ENCODE measurements around the gene GRM1.

Gene GRM1

GRCh38 chr6:146184701-146185100, 155.8 kb downstream of the GRM1 start:
- H3K4me3 ChIP-seq (ENCODE audit: low read depth, low read length), result no peak overlapping the region
- TF ChIP-seq CTCF (IDR thresholded peaks at IDR 0.05; ENCODE audit: borderline replicate concordance, insufficient read depth, low read depth, low read length), result no peak

GRCh38 chr6:146189131-146189530, 160.3 kb downstream of the GRM1 start:
- H3K4me3 ChIP-seq (ENCODE audit: low read depth, low read length), result no peak overlapping the region
- TF ChIP-seq CTCF (IDR thresholded peaks at IDR 0.05; ENCODE audit: borderline replicate concordance, insufficient read depth, low read depth, low read length), result no peak

- H3K4me3 ChIP-seq (ENCODE audit: low read depth, low read length), result no peak overlapping the region
- no peak for TF ChIP-seq CTCF (IDR thresholded peaks at IDR 0.05; ENCODE audit: borderline replicate concordance, insufficient read depth, low read depth, low read length)
These were observed 161.7 kb downstream of the GRM1 start for GRCh38 chr6:146190581-146190980.

GRCh38 chr6:146191166-146191565, 162.3 kb downstream of the GRM1 start:
- no peak for TF ChIP-seq CTCF (IDR thresholded peaks at IDR 0.05; ENCODE audit: borderline replicate concordance, insufficient read depth, low read depth, low read length)
- no peak overlapping the region for H3K4me3 ChIP-seq (ENCODE audit: low read depth, low read length)

GRCh38 chr6:146191612-146192011, 162.8 kb downstream of the GRM1 start:
- TF ChIP-seq CTCF (IDR thresholded peaks at IDR 0.05; ENCODE audit: borderline replicate concordance, insufficient read depth, low read depth, low read length), result no peak
- no peak overlapping the region for H3K4me3 ChIP-seq (ENCODE audit: low read depth, low read length)

- TF ChIP-seq CTCF (IDR thresholded peaks at IDR 0.05; ENCODE audit: borderline replicate concordance, insufficient read depth, low read depth, low read length), result no peak
- no peak overlapping the region for H3K4me3 ChIP-seq (ENCODE audit: low read depth, low read length)
These were observed 165.6 kb downstream of the GRM1 start for GRCh38 chr6:146194434-146194833.

- TF ChIP-seq CTCF (IDR thresholded peaks at IDR 0.05; ENCODE audit: borderline replicate concordance, insufficient read depth, low read depth, low read length), result no peak
These were observed 171.3 kb downstream of the GRM1 start for GRCh38 chr6:146200176-146200575.

More at GRCh38 chr6:146200176-146200575, 171.3 kb downstream of the GRM1 start:
- no peak overlapping the region for H3K4me3 ChIP-seq (ENCODE audit: low read depth, low read length)

Measured in GM12875 (cell line).